IMR-90 (cell line): Measurements from ENCODE around the gene PSMC6. TPM values are rescaled to one million over a fixed set of nuclear protein-coding genes. Genes with fewer than 3 reads are reported as not detected.

Source experiments
- ATAC-seq: fragments of 200-7000 bp; cut with Tn5 transposase; 2 replicates; pipeline ENCODE4 v1.9.1; 2020; ENCODE audit warnings: low read depth, mild to moderate bottlenecking, moderate library complexity
- BruUV-seq: library from RNA; stranded (reverse); fragments of 400-500 nt; replicated peaks from 2 replicates; lab custom pipeline; 2021; lab: Mats Ljungman, UMichigan
- CTCF ChIA-PET: fragments of 300-600 bp; formaldehyde crosslinking; extraction: SDS; loops from one replicate; lab custom pipeline; 2021; ENCODE audit warnings: antibody characterized with exemption; lab: Yijun Ruan, JAX
- POLR2A ChIA-PET: fragments of 300-600 bp; sonication (Branson Sonifier 250); formaldehyde crosslinking; loops from one replicate; lab custom pipeline; 2022; ENCODE audit warnings: antibody characterized with exemption; ENCODE audit not compliant: unreplicated experiment; lab: Charles Lee
- DNase-seq: peaks from one replicate; pipeline ENCODE4 v3.0.0; 2013
- H2AFZ ChIP-seq: replicated peaks from 2 replicates; pipeline ENCODE3; 2013; ENCODE audit warnings: low read length, mild to moderate bottlenecking; ENCODE audit not compliant: poor library complexity
- H2AK5ac ChIP-seq: 2 replicates; pipeline ENCODE4 v1.6.1; 2013; ENCODE audit warnings: low read depth, low read length, inconsistent platforms
- H2AK9ac ChIP-seq: replicated peaks from 2 replicates; pipeline ENCODE3; 2013; ENCODE audit warnings: mild to moderate bottlenecking, low read depth, low read length, moderate library complexity; ENCODE audit not compliant: poor library complexity
- H2BK120ac ChIP-seq: 2 replicates; pipeline ENCODE4 v1.6.1; 2013; ENCODE audit warnings: low read depth, low read length, inconsistent platforms
- H2BK15ac ChIP-seq: 3 replicates; pipeline ENCODE4 v1.6.1; 2013; ENCODE audit warnings: low read depth, low read length, inconsistent platforms
- H2BK20ac ChIP-seq: 2 replicates; pipeline ENCODE4 v1.6.1; 2013; ENCODE audit warnings: low read depth, mild to moderate bottlenecking, inconsistent platforms, low read length, moderate library complexity
- H2BK5ac ChIP-seq: 2 replicates; pipeline ENCODE4 v1.6.1; 2013; ENCODE audit warnings: mild to moderate bottlenecking, low read depth, low read length, inconsistent platforms; ENCODE audit not compliant: poor library complexity, severe bottlenecking
- H3K14ac ChIP-seq: replicated peaks from 2 replicates; pipeline ENCODE4 v1.6.1; 2013; ENCODE audit warnings: low read depth, low read length, inconsistent platforms
- H3K18ac ChIP-seq: 2 replicates; pipeline ENCODE4 v1.6.1; 2013; ENCODE audit warnings: low read depth, low read length, control low read depth
- H3K23ac ChIP-seq: 2 replicates; pipeline ENCODE4 v1.6.1; 2013; ENCODE audit warnings: low read depth, low read length, inconsistent platforms
- H3K27ac ChIP-seq: 2 replicates; pipeline ENCODE4 v1.5.1; 2013; ENCODE audit warnings: mild to moderate bottlenecking, control low read depth, low read length; ENCODE audit not compliant: insufficient read depth
- H3K27me3 ChIP-seq: 2 replicates; pipeline ENCODE4 v1.6.1; 2013; ENCODE audit warnings: low read length; ENCODE audit not compliant: control insufficient read depth, insufficient read depth
- H3K36me3 ChIP-seq: 2 replicates; pipeline ENCODE4 v1.6.1; 2013; ENCODE audit warnings: low read length, mixed read lengths; ENCODE audit not compliant: control insufficient read depth, insufficient read depth
- H3K4ac ChIP-seq: 2 replicates; pipeline ENCODE4 v1.6.1; 2013; ENCODE audit warnings: low read depth, low read length, inconsistent platforms
- H3K4me1 ChIP-seq: 2 replicates; pipeline ENCODE4 v1.6.1; 2013; ENCODE audit warnings: low read length, mixed read lengths; ENCODE audit not compliant: control insufficient read depth, insufficient read depth
- H3K4me2 ChIP-seq: 2 replicates; pipeline ENCODE4 v1.6.1; 2013; ENCODE audit warnings: low read depth, mild to moderate bottlenecking, control low read depth, low read length, moderate library complexity
- H3K4me3 ChIP-seq: 2 replicates; pipeline ENCODE4 v1.5.1; 2013; ENCODE audit warnings: low read depth, mild to moderate bottlenecking, control low read depth, low read length, moderate library complexity; ENCODE audit not compliant: insufficient read depth
- H3K56ac ChIP-seq: 2 replicates; pipeline ENCODE4 v1.6.1; 2013; ENCODE audit warnings: low read length, inconsistent platforms; ENCODE audit not compliant: insufficient read depth; ENCODE audit errors: extremely low read depth
- H3K79me1 ChIP-seq, 2 experiments: 2 replicates each; pipeline ENCODE4 v1.6.1; 2013; ENCODE audit warnings: low read length in 2 of 2, inconsistent platforms in 1 of 2, low read depth in 1 of 2
- H3K9ac ChIP-seq: 2 replicates; pipeline ENCODE4 v1.6.1; 2013; ENCODE audit warnings: low read depth, low read length, control low read depth
- H3K9me1 ChIP-seq: 2 replicates; pipeline ENCODE4 v1.6.1; 2013; ENCODE audit warnings: low read length, inconsistent platforms; ENCODE audit not compliant: insufficient read depth
- H3K9me3 ChIP-seq: 2 replicates; pipeline ENCODE4 v1.6.1; 2013; ENCODE audit warnings: low read length; ENCODE audit not compliant: control insufficient read depth, insufficient read depth
- H4K20me1 ChIP-seq: 2 replicates; pipeline ENCODE4 v1.6.1; 2013; ENCODE audit warnings: low read length, inconsistent platforms; ENCODE audit not compliant: insufficient read depth
- H4K5ac ChIP-seq: 2 replicates; pipeline ENCODE4 v1.6.1; 2013; ENCODE audit warnings: mild to moderate bottlenecking, low read depth, low read length, control low read depth
- H4K8ac ChIP-seq, 2 experiments: 2 replicates each; pipeline ENCODE4 v1.6.1; 2013; ENCODE audit warnings: low read depth in 2 of 2, low read length in 2 of 2, control low read depth in 1 of 2, inconsistent platforms in 1 of 2
- H4K91ac ChIP-seq: 2 replicates; pipeline ENCODE4 v1.6.1; 2013; ENCODE audit warnings: low read depth, low read length, inconsistent platforms; ENCODE audit not compliant: insufficient read depth
- CEBPB ChIP-seq: IDR thresholded peaks from 2 replicates; pipeline ENCODE4 v1.6.1; 2012; ENCODE audit warnings: low read depth, low read length, improper control_type of control experiment
- MAZ ChIP-seq: IDR thresholded peaks from 2 replicates; pipeline ENCODE4 v1.6.1; 2012; ENCODE audit warnings: low read depth, mild to moderate bottlenecking, low read length, improper control_type of control experiment, moderate library complexity, borderline replicate concordance
- USF2 ChIP-seq: fragments of 150-350 bp; IDR thresholded peaks from 2 replicates; pipeline ENCODE4 v1.6.1; 2017; ENCODE audit warnings: mild to moderate bottlenecking, antibody characterized with exemption, low read length, low read depth
- WGBS, 2 experiments: methylation state at CpG; one replicate each; pipeline versions ENCODE4 v1.1.5 to v1.1.7; 2013; ENCODE audit warnings: missing lambda C conversion rate in 2 of 2; ENCODE audit not compliant: insufficient read length in 1 of 2; ENCODE audit errors: extremely low coverage in 2 of 2; 5-methylcytosine and 5-hydroxymethylcytosine counted together
- dilution Hi-C: fragments of 300-500 bp; cut with HindIII; formaldehyde crosslinking; loops from one replicate; pipeline ENCODE4 v1.14.3; 2018; ENCODE audit warnings: low sequenced_read_pairs; ENCODE audit not compliant: unreplicated experiment
- in situ Hi-C: fragments of 300-500 bp; cut with MboI; formaldehyde crosslinking; loops from 3 replicates; pipeline ENCODE4 v1.14.3; 2019; ENCODE audit warnings: low sequenced_read_pairs, inconsistent platforms, mixed read lengths
- intact Hi-C: fragments of 100-400 bp; cut with micrococcal nuclease; formaldehyde crosslinking; loops from 2 replicates; pipeline ENCODE4 v1.10.0; 2022
- polyA plus RNA-seq, 3 experiments: library from polyadenylated mRNA; depleted of rRNA; stranded (reverse); fragments of >200 nt; gene quantifications; 2 replicates each; pipeline ENCODE4 v1.2.3, GENCODE V29; 2012; ENCODE audit warnings: low replicate concordance in 1 of 3
- total RNA-seq: library from RNA; depleted of rRNA; stranded (reverse); fragments of >200 nt; gene quantifications from 2 replicates; pipeline ENCODE4 v1.2.3, GENCODE V29; 2012

PSMC6 gene
- total and polyA plus RNA-seq, 2 of the 4 experiments (the other 2 are of a cell fraction) = 62.9 to 85.4 TPM

GRCh38 chr14:52683985-52684520 lies 22.9 kb upstream of the PSMC6 start:
- H4K5ac ChIP-seq = peak overlapping the region; percentile 44; the same call in 1 of the 2 replicates
- H4K20me1 ChIP-seq = peaks cover 38% of the 10 kb centered on the region
- no peak overlapping the region for H3K9ac ChIP-seq
- H2AK9ac ChIP-seq = no peak overlapping the region
- H2AFZ ChIP-seq = no peak overlapping the region
- no peak overlapping the region for H3K4me3 ChIP-seq
- intact Hi-C loops = no loop called here
- no TSS peak for BruUV-seq
- H2BK5ac ChIP-seq = peak overlapping the region; percentile 33
- H2BK120ac ChIP-seq = no peak overlapping the region
- POLR2A ChIA-PET = no interaction called here
- peaks cover 21 to 58% of the 10 kb centered on the region in 2 experiments for H3K79me1 ChIP-seq
- 0 out of 2 replicates have a peak overlapping the region, but pooled peaks have one; percentile 21 for H3K14ac ChIP-seq
- no CpG with 5 or more reads among the region's 2 CpGs for WGBS, 2 experiments
- H3K4me2 ChIP-seq = no peak overlapping the region
- H3K27ac ChIP-seq = no peak overlapping the region
- H3K4ac ChIP-seq = no peak overlapping the region
- no peak overlapping the region for H3K56ac ChIP-seq
- no peak overlapping the region for H3K23ac ChIP-seq
- H3K36me3 ChIP-seq = no peaks in the 10 kb centered on the region; the same call in 1 of the 2 replicates
- H3K4me1 ChIP-seq = peaks cover 4% of the 10 kb centered on the region; the same call in 1 of the 2 replicates
- DNase-seq (no peak), ATAC-seq (no peak)
- H4K91ac ChIP-seq = no peak overlapping the region
- CTCF ChIA-PET = interaction anchor here (1.0 kb wide), 1 partner anchor 12 kb away, joined by 3 read pairs; the partner anchor contains the start of gene ERO1A
- H2AK5ac ChIP-seq = no peak overlapping the region
- no peak overlapping the region for H3K18ac ChIP-seq
- in situ Hi-C loops = loop anchor here (25.0 kb wide), 1 partner anchor 372 kb away; the partner anchor contains the start of gene PTGER2
- TF ChIP-seq MAZ (no peak), CEBPB (no peak), USF2 (peak; percentile 30; the same call in 1 of the 2 replicates)
- dilution Hi-C loops = no loop called here
- no peaks in the 10 kb centered on the region for H3K27me3 ChIP-seq
- no peak overlapping the region for H2BK15ac ChIP-seq
- no peaks in the 10 kb centered on the region; the same call in 1 of the 2 replicates for H3K9me1 ChIP-seq
- no peaks in the 10 kb centered on the region for H3K9me3 ChIP-seq
- H2BK20ac ChIP-seq = no peak overlapping the region
- no peak overlapping the region for H4K8ac ChIP-seq
